ENCODE results near the gene CLDN15.
A peak's percentile ranks its signal among the peaks of the same experiment; 100 is the strongest.

The CLDN15 gene

GRCh38 chr7:101248276-101248675 lies 10.7 kb upstream of the CLDN15 start:
- no peak overlapping the region for H3K4me3 ChIP-seq (ENCODE audit: low read length)
- DNase-seq (ENCODE audit: low read depth, low spot score) = no peak

GRCh38 chr7:101245147-101245668 lies 7.6 kb upstream of the CLDN15 start:
- no peak for DNase-seq (ENCODE audit: low read depth, low spot score)
- peak overlapping the region; percentile 99 for H3K4me3 ChIP-seq (ENCODE audit: low read length)

- DNase-seq (ENCODE audit: low read depth, low spot score) = peak; percentile 83
- peak within 1 kb of the TSS; percentile 99 for H3K4me3 ChIP-seq (ENCODE audit: low read length)
These were observed 7.0 kb upstream of the CLDN15 start, which contains the start of gene FIS1 for GRCh38 chr7:101244375-101245146. FIS1 (minus strand) TSS chr7:101245081; CDS start chr7:101245004, 77 bp downstream.

- no peak for DNase-seq (ENCODE audit: low read depth, low spot score)
- peak overlapping the region; percentile 99 for H3K4me3 ChIP-seq (ENCODE audit: low read length)
These were observed 6.2 kb upstream of the CLDN15 start for GRCh38 chr7:101243646-101244374.

DNA sequence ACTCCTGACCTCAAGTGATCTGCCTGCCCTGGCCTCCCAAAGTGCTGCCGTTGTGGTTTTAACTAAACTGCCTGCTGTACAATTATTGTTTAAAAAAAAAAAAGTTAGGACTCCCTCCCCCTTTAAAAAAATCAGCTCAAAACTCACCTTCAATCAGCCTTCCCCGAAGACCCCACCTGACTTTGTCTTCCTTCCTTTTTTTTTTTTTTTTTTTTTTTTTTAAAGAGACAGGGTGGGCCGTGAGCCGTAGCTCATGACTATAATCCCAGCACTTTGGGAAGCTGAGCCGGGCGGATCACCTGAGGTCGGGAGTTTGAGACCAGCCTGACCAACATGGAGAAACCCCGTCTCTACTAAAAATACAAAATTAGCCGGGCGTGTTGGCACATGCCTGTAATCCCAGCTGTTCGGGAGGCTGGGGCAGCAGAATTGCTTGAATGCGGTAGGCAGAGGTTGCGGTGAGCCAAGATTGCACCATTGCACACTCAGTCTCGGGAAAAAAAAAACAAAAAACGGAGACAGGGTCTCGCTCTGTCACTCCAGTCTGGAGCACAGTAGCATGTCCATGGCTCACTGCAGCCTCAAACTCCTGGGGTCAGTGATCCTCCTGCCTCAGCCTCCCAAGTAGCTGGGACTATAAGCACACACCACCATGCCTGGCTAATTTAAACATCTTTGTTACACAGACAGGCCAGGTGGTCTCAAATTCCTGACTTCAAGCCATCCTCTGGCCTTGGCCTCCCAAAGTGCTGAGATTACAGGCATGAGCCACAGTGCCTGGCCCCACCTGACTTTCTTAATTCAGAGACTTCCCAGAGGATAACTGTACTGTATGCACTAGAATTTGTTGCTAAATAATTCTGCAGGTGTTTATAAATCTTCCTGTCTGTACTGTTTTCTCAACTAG lies 4.1 kb upstream of the CLDN15 start:
- H3K4me3 ChIP-seq (ENCODE audit: low read length) = no peak overlapping the region
- DNase-seq (ENCODE audit: low read depth, low spot score) = no peak

DNA sequence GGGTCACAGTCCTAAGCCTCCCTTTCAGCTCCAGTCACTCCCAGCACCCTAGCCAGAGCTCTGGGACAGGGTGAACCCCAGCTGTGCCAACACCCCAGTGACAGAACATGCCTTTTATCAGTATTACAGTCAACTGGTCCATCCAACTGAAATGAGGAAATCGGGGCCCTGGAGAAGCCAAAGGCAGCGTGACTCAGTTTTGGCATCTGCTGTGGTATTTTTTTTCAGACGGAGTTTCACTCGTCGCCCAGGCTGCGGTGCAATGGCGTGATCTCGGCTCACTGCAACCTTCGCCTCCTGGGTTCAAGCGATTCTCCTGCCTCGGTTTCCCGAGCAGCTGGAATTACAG lies 3.4 kb upstream of the CLDN15 start:
- H3K4me3 ChIP-seq (ENCODE audit: low read length) = no peak overlapping the region
- DNase-seq (ENCODE audit: low read depth, low spot score) = no peak

DNA sequence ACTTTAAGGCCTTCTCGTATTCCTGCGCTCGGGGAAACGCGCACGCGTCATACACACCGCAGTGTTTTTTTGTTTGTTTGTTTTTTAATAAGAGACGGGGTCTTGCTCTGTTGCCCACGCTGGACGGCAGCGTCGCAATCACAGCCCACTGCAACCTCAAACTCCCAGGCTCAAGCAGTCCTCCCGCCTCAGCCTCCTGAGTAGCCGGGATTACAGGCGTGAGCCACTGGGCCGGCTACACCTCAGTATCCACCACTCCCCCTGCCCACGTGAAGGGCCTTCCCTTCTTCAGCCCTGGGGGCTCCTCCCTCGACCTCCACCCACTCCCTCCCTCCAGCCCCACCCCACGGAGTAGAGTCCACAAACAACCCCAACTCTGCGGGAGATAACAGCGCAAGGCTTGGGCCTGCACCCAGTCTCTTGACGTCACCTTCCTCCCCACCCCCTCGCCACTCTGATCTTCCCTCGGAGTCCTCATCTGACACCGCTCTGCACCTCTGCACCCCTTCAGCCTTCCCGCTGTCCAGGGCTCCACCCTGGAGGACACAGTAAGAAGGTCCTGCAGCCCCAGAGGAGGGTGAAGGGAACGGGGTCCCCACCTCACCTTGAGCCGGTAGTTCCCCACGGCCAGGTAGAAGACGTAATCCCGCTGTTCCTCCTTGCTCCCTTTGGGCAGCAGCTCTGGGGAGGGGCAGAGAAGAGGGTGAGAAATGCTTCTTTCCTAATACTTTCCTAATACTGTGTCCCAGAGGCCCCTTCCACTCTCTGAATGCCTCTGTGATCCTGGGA lies 2.8 kb upstream of the CLDN15 start:
- H3K4me3 ChIP-seq (ENCODE audit: low read length) = no peak overlapping the region
- DNase-seq (ENCODE audit: low read depth, low spot score) = no peak

GRCh38 chr7:101239951-101240220 lies 2.3 kb upstream of the CLDN15 start:
- DNase-seq (ENCODE audit: low read depth, low spot score) = no peak
- no peak overlapping the region for H3K4me3 ChIP-seq (ENCODE audit: low read length)

DNA sequence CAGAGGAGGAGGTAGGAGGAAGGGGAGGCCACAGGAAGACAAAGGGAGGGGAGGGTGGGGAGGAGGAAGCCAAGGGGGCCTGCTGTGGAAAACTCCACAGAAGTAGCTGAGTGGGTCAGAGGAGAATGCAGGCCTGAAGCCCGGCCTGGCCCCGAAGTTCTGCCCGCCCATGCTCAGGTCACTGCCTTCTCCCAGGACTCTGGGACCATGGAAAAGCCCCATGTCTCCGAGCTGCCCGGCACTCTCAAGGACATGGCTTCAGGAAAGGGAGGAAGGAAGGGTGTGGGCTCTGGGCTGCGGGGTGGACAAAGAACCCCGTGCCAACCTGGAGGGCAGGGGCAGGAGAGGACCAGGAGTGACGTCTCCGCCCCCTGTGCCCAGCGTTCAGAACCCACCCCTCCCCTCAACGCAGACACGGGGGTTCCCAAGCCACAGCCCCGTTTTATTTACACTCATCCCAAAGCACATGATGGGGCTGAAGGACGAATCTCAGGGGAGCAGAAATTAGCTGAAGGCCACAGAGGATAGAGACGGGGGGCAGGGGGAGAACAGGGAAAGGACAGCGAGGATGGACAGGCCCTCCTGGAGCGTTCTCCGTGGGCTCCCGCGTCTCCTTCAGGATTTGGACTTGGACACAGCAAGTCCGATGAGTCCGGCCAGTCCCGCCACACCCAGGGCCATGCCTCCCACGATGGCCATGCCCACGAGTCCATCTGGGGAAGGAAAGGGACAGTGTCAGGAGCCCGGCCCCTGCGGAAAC lies 1.8 kb upstream of the CLDN15 start:
- DNase-seq (ENCODE audit: low read depth, low spot score) = no peak
- no peak overlapping the region for H3K4me3 ChIP-seq (ENCODE audit: low read length)

- H3K4me3 ChIP-seq (ENCODE audit: low read length) = no peak overlapping the region
- DNase-seq (ENCODE audit: low read depth, low spot score) = no peak
These were observed 902 bp upstream of the CLDN15 start for GRCh38 chr7:101238226-101239182.

DNA sequence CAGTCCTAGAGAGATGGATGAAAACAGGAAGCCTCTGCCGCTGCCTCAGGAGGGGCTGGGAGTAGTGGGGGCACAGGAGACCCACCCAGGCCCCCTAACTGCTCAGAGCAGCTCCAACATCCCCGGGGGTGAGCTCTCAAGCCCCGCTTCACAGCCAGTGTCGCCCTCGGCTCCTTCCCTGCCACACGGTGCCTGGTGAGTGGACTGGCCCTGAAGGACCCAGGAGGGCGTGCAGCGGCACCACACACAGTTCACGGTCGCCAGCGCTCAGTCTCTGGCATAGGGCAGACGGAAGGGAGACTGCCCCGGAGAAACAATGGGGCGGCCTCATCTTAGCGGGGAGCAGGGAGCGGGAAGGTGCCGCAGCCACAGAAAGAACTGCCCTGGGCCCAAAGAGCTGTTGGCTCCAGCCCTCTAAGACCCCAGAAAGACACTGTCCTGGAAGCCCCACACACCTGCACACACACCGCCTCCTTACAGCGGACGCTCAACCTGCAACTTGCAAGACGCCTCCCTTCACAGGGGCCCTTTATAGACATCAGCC lies 1.2 kb downstream of the CLDN15 start:
- no peak for DNase-seq (ENCODE audit: low read depth, low spot score)
- no peak overlapping the region for H3K4me3 ChIP-seq (ENCODE audit: low read length)

DNA sequence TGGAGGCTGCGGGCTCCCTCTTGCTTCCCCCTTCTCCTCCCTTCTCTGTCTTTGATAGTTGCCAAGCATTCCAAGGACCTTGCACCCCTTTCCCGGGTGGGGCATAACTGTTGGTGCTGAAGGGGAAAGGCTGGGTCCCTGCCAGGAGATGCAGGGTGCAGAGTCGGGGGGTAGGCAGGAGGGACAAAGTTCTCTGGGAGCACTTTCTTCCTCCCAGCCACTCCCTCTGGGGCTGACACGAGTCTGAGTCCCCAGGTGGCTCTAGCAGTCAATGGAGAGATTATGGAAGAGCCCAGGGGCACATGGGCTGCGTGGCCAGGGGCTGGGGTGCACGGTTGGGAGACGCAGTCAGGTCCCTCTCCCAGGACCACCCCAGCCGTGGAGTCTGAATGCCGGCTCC lies 2.1 kb downstream of the CLDN15 start:
- H3K4me3 ChIP-seq (ENCODE audit: low read length) = no peak overlapping the region
- no peak for DNase-seq (ENCODE audit: low read depth, low spot score)

GRCh38 chr7:101235050-101235449 lies 2.6 kb downstream of the CLDN15 start:
- H3K4me3 ChIP-seq (ENCODE audit: low read length) = no peak overlapping the region
- no peak for DNase-seq (ENCODE audit: low read depth, low spot score)

- H3K4me3 ChIP-seq (ENCODE audit: low read length) = no peak overlapping the region
- no peak for DNase-seq (ENCODE audit: low read depth, low spot score)
These were observed 3.0 kb downstream of the CLDN15 start for GRCh38 chr7:101234636-101235035.

DNA sequence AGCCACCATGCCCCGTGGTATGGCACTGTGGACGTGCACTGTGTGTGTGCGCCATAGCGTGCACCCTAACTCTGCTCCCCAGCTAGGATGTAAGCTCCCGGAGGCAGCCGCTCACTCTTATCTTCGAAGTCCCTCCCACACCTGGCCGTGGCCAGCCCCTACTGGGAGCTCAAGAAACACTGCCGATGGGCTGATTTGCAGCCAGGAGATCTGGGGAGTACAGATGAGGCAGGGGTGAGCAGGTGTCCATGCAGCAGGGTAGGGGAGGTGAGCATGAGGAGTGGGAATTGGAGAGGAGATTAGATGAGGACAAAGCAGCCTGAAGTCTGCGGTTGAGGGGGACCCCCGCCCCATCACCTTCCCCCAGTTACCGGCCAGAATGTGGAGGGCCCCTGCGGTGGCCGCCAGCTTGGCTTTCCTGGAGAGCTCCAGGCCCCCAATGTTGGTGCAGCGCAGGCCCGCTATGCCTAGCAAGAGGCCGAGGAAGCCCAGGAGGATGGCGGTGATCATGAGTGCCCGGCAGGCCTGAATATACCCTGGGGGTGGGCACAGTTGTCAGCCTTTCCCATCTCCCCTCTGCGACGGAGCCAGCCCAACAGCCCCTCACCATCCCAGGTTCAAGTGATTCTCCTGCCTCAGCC lies 3.6 kb downstream of the CLDN15 start:
- DNase-seq (ENCODE audit: low read depth, low spot score) = no peak
- no peak overlapping the region for H3K4me3 ChIP-seq (ENCODE audit: low read length)

DNA sequence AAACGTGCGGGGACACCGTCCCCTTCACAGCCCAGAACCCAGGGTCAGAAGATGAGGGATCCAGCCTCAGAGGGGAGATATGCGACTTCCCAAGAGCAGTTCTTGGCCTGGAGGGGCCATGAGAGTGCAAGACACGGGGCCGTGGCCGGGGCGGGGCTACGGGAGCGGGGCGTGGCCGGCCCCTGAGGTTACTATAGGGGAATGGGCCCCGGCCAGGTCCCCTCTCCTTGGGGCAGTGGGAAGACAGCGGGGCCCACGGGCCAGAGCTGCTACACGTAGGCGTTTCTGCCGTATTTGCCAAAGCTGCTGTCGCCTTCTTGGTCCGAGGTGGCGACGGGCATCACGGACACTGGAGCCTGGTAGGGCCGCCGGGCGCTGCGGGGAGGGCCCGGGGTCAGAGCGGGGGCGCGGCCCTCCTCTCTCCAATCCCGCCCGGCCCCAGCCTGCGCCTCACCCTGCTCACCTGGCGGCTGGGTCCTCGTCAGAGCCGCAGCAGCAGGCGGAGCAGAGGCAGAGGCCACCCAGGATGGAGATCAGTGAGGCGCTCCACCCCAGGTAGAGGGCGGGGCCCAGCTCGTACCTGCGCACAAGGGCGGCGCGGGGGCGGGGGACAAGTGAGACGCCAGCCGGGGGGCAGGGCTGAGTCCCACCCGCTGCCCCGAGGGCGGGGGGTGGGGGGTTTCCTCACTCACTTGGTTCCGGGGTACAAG lies 5.3 kb downstream of the CLDN15 start:
- DNase-seq (ENCODE audit: low read depth, low spot score) = no peak
- no peak overlapping the region for H3K4me3 ChIP-seq (ENCODE audit: low read length)
